Hepatocyte (in vitro differentiated cells): Measurements from ENCODE around the gene ANKRD28. TPM values are rescaled to one million over a fixed set of nuclear protein-coding genes. Genes with fewer than 3 reads are reported as not detected.

Experiments used
- DNase-seq: peaks from one replicate; pipeline ENCODE4 v3.0.0-alpha.2; 2016; ENCODE audit warnings: low spot score
- H2AFZ ChIP-seq: fragments of 200-600 bp; sonication (generic); 2 replicates; pipeline ENCODE4 v1.6.0; 2016; ENCODE audit warnings: antibody characterized with exemption, mild to moderate bottlenecking
- H3K27ac ChIP-seq: fragments of 200-600 bp; sonication (generic); 2 replicates; pipeline ENCODE4 v1.5.1; 2016; ENCODE audit warnings: mild to moderate bottlenecking
- H3K27me3 ChIP-seq: fragments of 200-600 bp; sonication (generic); 2 replicates; pipeline ENCODE4 v1.6.1; 2016
- H3K36me3 ChIP-seq: fragments of 200-600 bp; sonication (generic); replicated peaks from 2 replicates; pipeline ENCODE4 v1.5.1; 2016; ENCODE audit warnings: low read depth; ENCODE audit not compliant: insufficient read depth
- H3K4me1 ChIP-seq: fragments of 200-600 bp; sonication (generic); 2 replicates; pipeline ENCODE4 v1.5.1; 2016; ENCODE audit warnings: mild to moderate bottlenecking, moderate library complexity; ENCODE audit not compliant: insufficient read depth
- H3K4me2 ChIP-seq: fragments of 200-600 bp; sonication (generic); 2 replicates; pipeline ENCODE4 v1.6.0; 2016
- H3K4me3 ChIP-seq: fragments of 200-600 bp; sonication (generic); 2 replicates; pipeline ENCODE4 v1.5.1; 2016; ENCODE audit warnings: mild to moderate bottlenecking
- H3K79me2 ChIP-seq: fragments of 200-600 bp; sonication (generic); 2 replicates; pipeline ENCODE4 v1.6.0; 2017; ENCODE audit warnings: mild to moderate bottlenecking
- H3K9me2 ChIP-seq: fragments of 200-600 bp; sonication (generic); replicated peaks from 2 replicates; pipeline ENCODE4 v1.6.0; 2017; ENCODE audit warnings: mild to moderate bottlenecking; ENCODE audit not compliant: insufficient read depth
- H3K9me3 ChIP-seq: fragments of 200-600 bp; sonication (generic); 2 replicates; pipeline ENCODE4 v1.5.1; 2016; ENCODE audit warnings: low read depth, mild to moderate bottlenecking
- H4K20me1 ChIP-seq: fragments of 200-600 bp; sonication (generic); 2 replicates; pipeline ENCODE4 v1.6.0; 2016; ENCODE audit warnings: mild to moderate bottlenecking; ENCODE audit not compliant: insufficient read depth, poor library complexity, severe bottlenecking
- CTCF ChIP-seq: fragments of 200-600 bp; sonication (generic); IDR thresholded peaks from 2 replicates; pipeline ENCODE4 v1.5.1; 2016; ENCODE audit warnings: antibody characterized with exemption, mild to moderate bottlenecking; ENCODE audit not compliant: poor library complexity
- EZH2 ChIP-seq: fragments of 200-600 bp; sonication (generic); IDR thresholded peaks from 2 replicates; pipeline ENCODE4 v1.6.1; 2016; ENCODE audit warnings: antibody characterized with exemption, mild to moderate bottlenecking, borderline replicate concordance
- EZH2phosphoT487 ChIP-seq: fragments of 200-600 bp; sonication (generic); IDR thresholded peaks from one replicate; pipeline ENCODE4 v1.6.1; 2018; ENCODE audit warnings: antibody characterized with exemption, mild to moderate bottlenecking, low read depth, moderate library complexity; ENCODE audit not compliant: unreplicated experiment, severe bottlenecking
- WGBS: methylation state at CpG from one replicate; pipeline ENCODE4 v1.1.6; 2016; ENCODE audit warnings: low lambda C conversion rate; ENCODE audit errors: missing lambda C conversion rate; 5-methylcytosine and 5-hydroxymethylcytosine counted together
- polyA plus RNA-seq: library from polyadenylated mRNA; unstranded; fragments of >200 nt; fragmentation: Nextera tagmentation; extraction: Ambion mirVana; gene quantifications from 2 replicates; pipeline ENCODE4 v1.2.1, GENCODE V29; 2016
- total RNA-seq: library from RNA; depleted of rRNA; stranded (reverse); fragments of >200 nt; gene quantifications from 2 replicates; pipeline ENCODE4 v1.2.3, GENCODE V29; 2014

The ANKRD28 gene
- total and polyA plus RNA-seq, 2 experiments from 2014 or later, result 12.3 to 40.6 TPM

- Histone ChIP-seq H3K27me3 (no peaks in the 10 kb centered on the region), H4K20me1 (no peaks in the 10 kb centered on the region), H3K4me3 (no peak overlapping the region), H3K4me2 (no peak overlapping the region), H3K9me2 (no peaks in the 10 kb centered on the region), H3K36me3 (no peaks in the 10 kb centered on the region), H3K27ac (no peak overlapping the region), H3K4me1 (no peaks in the 10 kb centered on the region), H3K9me3 (no peaks in the 10 kb centered on the region), H2AFZ (no peak overlapping the region), H3K79me2 (peaks cover 85% of the 10 kb centered on the region)
- DNase-seq, result no peak
- WGBS, result 58% methylated on average over 1 of the region's 1 CpG
- TF ChIP-seq EZH2phosphoT487, result no peak
- TF ChIP-seq EZH2, result no peak
- no peak for TF ChIP-seq CTCF
Measured at GRCh38 chr3:15831927-15832326, 34.1 kb upstream of the ANKRD28 start.

- Histone ChIP-seq H3K27ac (no peak overlapping the region), H3K79me2 (peaks cover 84% of the 10 kb centered on the region), H3K4me2 (no peak overlapping the region), H3K36me3 (no peaks in the 10 kb centered on the region), H3K27me3 (no peaks in the 10 kb centered on the region), H2AFZ (no peak overlapping the region), H4K20me1 (no peaks in the 10 kb centered on the region), H3K9me2 (no peaks in the 10 kb centered on the region), H3K4me3 (no peak overlapping the region), H3K9me3 (no peaks in the 10 kb centered on the region), H3K4me1 (no peaks in the 10 kb centered on the region)
- TF ChIP-seq EZH2phosphoT487, result no peak
- 70% methylated on average over 4 of the region's 4 CpGs for WGBS
- DNase-seq, result no peak
Measured at GRCh38 chr3:15825016-15825415, 27.2 kb upstream of the ANKRD28 start.

GRCh38 chr3:15823092-15823491 is 25.3 kb upstream of the ANKRD28 start:
- H3K4me3 ChIP-seq, result no peak overlapping the region
- DNase-seq, result no peak
- no peaks in the 10 kb centered on the region for H3K27me3 ChIP-seq
- H3K9me3 ChIP-seq, result no peaks in the 10 kb centered on the region
- no peak for TF ChIP-seq EZH2phosphoT487
- TF ChIP-seq EZH2, result no peak
- TF ChIP-seq CTCF, result no peak
- no peaks in the 10 kb centered on the region for H4K20me1 ChIP-seq
- H2AFZ ChIP-seq, result no peak overlapping the region
- H3K4me2 ChIP-seq, result no peak overlapping the region
- H3K27ac ChIP-seq, result no peak overlapping the region
- 94% methylated on average over 7 of the region's 7 CpGs for WGBS
- peaks cover 87% of the 10 kb centered on the region for H3K79me2 ChIP-seq
- no peaks in the 10 kb centered on the region for H3K9me2 ChIP-seq
- H3K36me3 ChIP-seq, result no peaks in the 10 kb centered on the region
- H3K4me1 ChIP-seq, result no peaks in the 10 kb centered on the region

GRCh38 chr3:15822281-15822680 is 24.5 kb upstream of the ANKRD28 start:
- DNase-seq, result no peak
- H3K27me3 ChIP-seq, result no peaks in the 10 kb centered on the region
- no peak overlapping the region for H3K4me3 ChIP-seq
- TF ChIP-seq EZH2, result no peak
- TF ChIP-seq CTCF, result no peak
- TF ChIP-seq EZH2phosphoT487, result no peak
- no peak overlapping the region for H3K27ac ChIP-seq
- H3K36me3 ChIP-seq, result no peaks in the 10 kb centered on the region
- no peak overlapping the region for H3K4me2 ChIP-seq
- H3K9me2 ChIP-seq, result no peaks in the 10 kb centered on the region
- H3K9me3 ChIP-seq, result no peaks in the 10 kb centered on the region
- no peaks in the 10 kb centered on the region for H3K4me1 ChIP-seq
- H2AFZ ChIP-seq, result no peak overlapping the region
- 94% methylated on average over 2 of the region's 2 CpGs for WGBS
- H4K20me1 ChIP-seq, result no peaks in the 10 kb centered on the region
- H3K79me2 ChIP-seq, result peaks cover 87% of the 10 kb centered on the region
